Motor neuron (in vitro differentiated cells): Measurements from ENCODE around the gene TRABD2A. TPM values are rescaled to one million over a fixed set of nuclear protein-coding genes. Genes with fewer than 3 reads are reported as not detected.
A peak's percentile ranks its signal among the peaks of the same experiment; 100 is the strongest.
"Not testable (repeated sequence)": the region's sequence is repeated elsewhere in the genome, so short reads cannot be mapped to it uniquely, and the experiment has no call there.

Experiments
- ATAC-seq, 8 experiments: fragments of 200-7000 bp; cut with Tn5 transposase; replicated peaks in 6 of 8; 2 replicates each; pipeline ENCODE4 v1.8.0; 2021; ENCODE audit warnings: mild to moderate bottlenecking in 8 of 8, moderate library complexity in 8 of 8
- H3K27ac ChIP-seq, 2 donors: fragments of 250-450 bp; sonication (Bioruptor Pico); 2 replicates each; pipeline ENCODE4 v1.9.0; 2021; ENCODE audit warnings: antibody characterized with exemption in 2 of 2, mild to moderate bottlenecking in 2 of 2, moderate library complexity in 1 of 2
- H3K4me1 ChIP-seq, 2 donors: fragments of 250-450 bp; sonication (Bioruptor Pico); replicated peaks in 1 of 2; 2 replicates each; pipeline ENCODE4 v1.6.1; 2021; ENCODE audit warnings: antibody characterized with exemption in 2 of 2, mild to moderate bottlenecking in 2 of 2, moderate library complexity in 1 of 2
- H3K4me3 ChIP-seq, 5 donors: fragments of 250-450 bp; sonication (Bioruptor Pico); 2 replicates each; pipeline ENCODE4 v1.9.0; 2021; ENCODE audit warnings: antibody characterized with exemption in 5 of 5, mild to moderate bottlenecking in 5 of 5, moderate library complexity in 4 of 5
- WGBS, 10 experiments: fragments of 450-650 bp; shearing (Covaris generic); methylation state at CpG; one replicate each; pipeline ENCODE4 v1.0.0; 2022; 5-methylcytosine and 5-hydroxymethylcytosine counted together
- in situ Hi-C, 9 experiments: fragments of 400-800 bp; cut with MboI; loops; one replicate each; pipeline ENCODE4 v1.15.0; 2021; ENCODE audit warnings: low sequenced_read_pairs in 9 of 9, low pct_unique_long_range_greater_than_20kb in 2 of 9; ENCODE audit not compliant: unreplicated experiment in 9 of 9
- total RNA-seq, 8 experiments: library from RNA; unstranded; fragments of 300-600 nt; gene quantifications; 2 replicates each; pipeline versions ENCODE4 v1.2.3 to v1.2.4, GENCODE V29; 2022

The TRABD2A gene
- 1 to 10 TPM in 6 of 8 experiments, under 1 TPM in 2; 0.65 to 5.4 (median 2.8) TPM for total RNA-seq

DNA sequence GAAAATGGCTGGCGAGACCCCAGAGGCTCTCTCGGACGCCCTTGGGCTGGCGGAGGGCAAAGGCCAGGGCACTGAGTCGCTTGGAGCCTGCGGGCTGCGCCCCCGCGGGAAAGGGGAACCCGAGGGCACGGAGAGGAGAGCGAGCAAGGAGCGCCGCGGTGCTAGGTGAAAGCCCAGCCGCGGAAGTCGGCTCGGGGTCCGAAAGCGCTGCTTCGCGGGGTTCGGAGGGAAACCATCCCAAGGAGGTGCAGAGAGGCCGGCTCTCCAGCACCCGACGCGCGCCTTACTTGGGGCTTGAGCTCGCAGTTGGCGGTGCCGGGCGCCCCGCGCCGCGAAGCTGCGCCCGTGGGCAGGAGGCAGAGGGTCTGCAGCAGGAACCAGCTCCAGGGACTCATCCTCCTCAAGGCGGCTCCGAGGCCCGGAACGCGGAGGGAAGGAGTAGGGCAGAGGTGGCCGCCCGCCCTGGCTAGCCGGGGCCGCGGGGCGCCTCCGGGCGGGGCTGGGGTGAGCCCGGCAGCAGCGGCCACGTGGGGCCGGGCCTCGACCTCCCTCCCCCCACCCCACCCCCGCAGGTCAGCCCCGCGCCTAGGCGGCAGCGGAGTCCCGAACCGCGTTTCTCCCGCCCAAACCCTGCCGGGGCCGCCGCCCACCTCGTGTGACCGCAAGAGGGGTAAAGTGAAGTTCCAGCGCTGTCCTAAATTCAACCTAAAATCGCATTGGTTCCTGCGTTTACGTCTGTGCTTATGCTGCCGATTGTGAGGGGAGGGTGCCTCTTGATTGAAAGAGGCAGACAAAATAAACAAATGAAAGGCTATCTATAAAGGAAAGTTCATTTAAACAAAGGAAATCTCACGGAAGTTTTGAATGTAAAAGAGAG is at the start of gene TRABD2A:
Gene TRABD2A (minus strand): TSS at position 440 of the 877 bp plus-strand sequence. CDS start 45 bp downstream, at position 395.
- in situ Hi-C loops = loop anchor here in 2 of 9 experiments (25.0 kb wide), 2 partner anchors 369 to 394 kb away; partner anchors contain the start of gene DNAH6 (in 1 of the 2)

DNA sequence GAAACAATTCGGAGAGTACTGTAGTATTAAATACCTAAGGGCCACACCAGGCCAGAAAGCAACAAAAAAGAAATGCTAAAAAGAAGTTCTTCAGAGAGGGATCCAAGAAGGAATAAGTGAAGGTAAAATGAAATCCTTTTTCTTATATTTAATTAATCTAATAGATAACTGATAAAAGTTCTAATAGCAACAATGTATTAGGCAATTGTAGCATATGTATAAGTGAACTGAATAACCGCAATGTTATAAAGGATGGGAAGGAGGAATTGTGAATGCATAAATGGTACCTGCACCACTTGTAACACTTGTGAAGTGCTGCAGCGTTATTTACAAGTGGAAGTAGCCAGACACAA is 46.4 kb upstream of the TRABD2A start:
- in situ Hi-C loops = loop anchor here in 3 of 9 experiments (25.0 kb wide), 2 partner anchors 360 to 440 kb away; no protein-coding TSS in a partner anchor
- ATAC-seq = no peak
- peaks cover 0 to 3% of the 10 kb centered on the region in 2 donors for H3K4me1 ChIP-seq
- H3K27ac ChIP-seq = no peak overlapping the region
- H3K4me3 ChIP-seq = peak overlapping the region in 1 of 5 donors; percentile 38
- WGBS, 10 experiments = 17 to 100% (median 33%) methylated on average over 1 to 3 of the region's 3 CpGs

More for the DNA sequence above, at the start of gene TRABD2A:
- peak within 1 kb of the TSS; percentile 21 to 43 (median 36) for H3K4me3 ChIP-seq
- ATAC-seq = peak; percentile 4 to 69 (median 44)
- WGBS, 10 experiments = 0 to 8% (median 0%) methylated on average over 1 to 21 of the region's 77 CpGs; no CpG with 5 or more reads in 1 of the 10 experiments
- H3K27ac ChIP-seq = no peak within 1 kb of the TSS
- H3K4me1 ChIP-seq = peaks cover 10 to 13% of the 10 kb centered on the region in 2 donors

DNA sequence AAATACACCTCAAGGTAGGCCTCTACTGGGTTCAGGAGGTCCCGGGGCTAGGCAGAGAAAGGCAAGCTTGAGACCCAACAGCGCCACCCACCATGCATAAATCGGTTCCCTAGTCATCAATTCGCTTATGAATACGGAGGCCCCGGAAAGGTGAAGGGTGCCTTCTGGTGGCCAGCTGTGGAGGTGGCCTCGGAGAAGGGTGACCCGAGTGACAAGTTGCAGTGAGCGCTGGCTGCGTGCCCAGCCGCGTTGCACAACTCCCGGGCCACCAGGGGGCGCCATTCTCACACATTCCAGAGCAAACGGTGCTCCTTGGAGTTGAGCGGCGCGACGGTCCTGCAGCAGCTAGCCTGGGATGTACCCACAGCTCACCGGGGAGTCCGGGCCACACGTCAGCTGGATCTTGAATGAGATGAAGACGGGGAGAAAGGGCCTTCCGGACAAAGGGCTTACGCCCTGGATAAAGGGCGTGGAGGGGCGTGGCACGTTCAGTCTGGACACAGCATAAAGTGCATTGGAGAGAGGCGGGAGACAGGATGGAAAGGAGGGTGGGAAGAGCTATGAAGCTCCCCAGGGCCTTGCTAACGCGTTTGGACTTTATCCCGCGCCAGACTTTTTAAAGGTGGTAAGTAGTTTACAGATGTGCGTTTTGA is 45.0 kb upstream of the TRABD2A start:
- in situ Hi-C loops = loop anchor here in 3 of 9 experiments (25.0 kb wide), 2 partner anchors 361 to 439 kb away; no protein-coding TSS in a partner anchor
- peak; percentile 73 to 93 (median 85) for ATAC-seq
- no peak overlapping the region for H3K27ac ChIP-seq
- H3K4me1 ChIP-seq = peaks cover 0 to 3% of the 10 kb centered on the region in 2 donors
- WGBS, 10 experiments = 0 to 80% (median 30%) methylated on average over 1 to 8 of the region's 34 CpGs; no CpG with 5 or more reads in 3 of the 10 experiments
- peak overlapping the region in 4 of 5 donors; percentile 8 to 38 (median 25) for H3K4me3 ChIP-seq

- Histone ChIP-seq H3K4me3 (no peak overlapping the region), H3K4me1 (peaks cover 2 to 5% of the 10 kb centered on the region in 2 donors), H3K27ac (no peak overlapping the region)
- in situ Hi-C loops = loop anchor here in 3 of 9 experiments (25.0 kb wide), 2 partner anchors 362 to 438 kb away; no protein-coding TSS in a partner anchor
- no peak for ATAC-seq
- 100% methylated on average over 1 to 2 of the region's 2 CpGs; no CpG with 5 or more reads in 7 of the 10 experiments for WGBS, 10 experiments
Observed at GRCh38 chr2:84925336-84925723, 44.4 kb upstream of the TRABD2A start.

DNA sequence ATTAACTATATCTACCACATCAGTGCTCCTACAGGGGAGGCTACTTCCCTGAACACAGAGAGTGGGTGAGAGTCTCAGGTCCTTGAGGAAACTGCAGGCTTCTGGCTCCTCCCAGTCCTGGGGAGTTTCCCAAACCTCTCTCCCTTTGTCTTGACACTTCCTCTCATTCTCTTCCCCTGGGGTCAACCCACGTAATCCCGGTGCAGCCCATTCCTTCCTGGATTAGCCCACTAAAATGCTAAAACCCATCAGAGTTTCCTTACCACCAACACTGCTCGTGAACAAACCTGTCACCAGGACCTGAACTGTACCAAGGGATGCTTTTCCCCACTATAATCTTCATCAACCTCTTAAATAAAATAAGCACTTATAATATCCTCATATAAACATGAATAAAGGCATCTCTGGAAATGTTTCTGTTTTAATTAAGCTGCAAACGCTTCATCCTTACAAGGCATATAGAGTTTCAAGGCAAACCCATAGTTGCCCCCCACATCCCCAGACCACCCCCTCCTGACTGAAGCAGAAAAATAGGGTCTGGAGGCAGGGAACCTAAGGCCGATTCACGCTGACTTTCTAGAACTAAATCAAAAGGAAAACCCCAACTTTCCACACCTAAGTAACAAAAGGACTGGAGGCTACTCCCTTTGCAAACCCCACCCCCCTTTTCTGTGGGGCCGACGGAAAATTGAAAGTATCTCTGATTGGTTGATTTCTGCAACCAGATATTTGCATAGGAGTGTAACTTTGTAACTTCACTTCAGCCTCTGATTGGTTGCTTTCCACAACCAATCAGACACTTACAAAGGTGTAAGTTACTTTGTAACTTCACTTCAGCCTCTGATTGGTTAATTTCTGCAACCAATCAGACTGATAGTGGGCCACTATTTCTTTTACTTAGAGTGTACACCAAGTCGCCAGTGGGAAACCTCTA is 43.6 kb upstream of the TRABD2A start:
- no peak overlapping the region for H3K27ac ChIP-seq
- no peak overlapping the region for H3K4me3 ChIP-seq
- WGBS, 10 experiments = 20 to 100% (median 74%) methylated on average over 1 to 7 of the region's 9 CpGs; no CpG with 5 or more reads in 1 of the 10 experiments
- ATAC-seq = peak in 2 of 8 experiments; percentile 4
- peaks cover 11 to 12% of the 10 kb centered on the region in 2 donors for H3K4me1 ChIP-seq
- in situ Hi-C loops = loop anchor here in 3 of 9 experiments (25.0 kb wide), 2 partner anchors 363 to 437 kb away; no protein-coding TSS in a partner anchor

DNA sequence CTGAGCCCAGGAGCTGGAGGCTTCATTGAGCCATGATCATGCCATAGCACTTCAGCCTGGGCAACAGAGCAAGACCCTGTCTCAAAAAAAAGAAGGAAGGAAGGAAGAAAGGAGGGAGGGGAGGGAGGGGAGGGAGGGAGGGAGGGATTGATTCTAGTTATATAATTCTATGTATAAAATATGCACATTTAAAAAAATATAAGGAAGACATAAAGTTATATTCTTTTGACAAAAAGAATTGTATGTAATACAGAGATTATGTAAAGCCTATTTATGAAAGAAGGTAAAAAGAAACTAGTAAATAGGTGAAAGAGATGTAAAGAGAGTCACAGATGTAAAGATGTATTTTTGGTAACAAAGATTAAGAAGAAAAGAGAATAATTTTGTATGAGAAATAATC is 42.1 kb upstream of the TRABD2A start:
- no peak overlapping the region for H3K27ac ChIP-seq
- in situ Hi-C loops = no loop called here

GRCh38 chr2:84919885-84920580 is 39.1 kb upstream of the TRABD2A start:
- Histone ChIP-seq H3K4me3 (no peak overlapping the region), H3K27ac (peak overlapping the region; percentile 78 to 87), H3K4me1 (peaks cover 11 to 12% of the 10 kb centered on the region in 2 donors)
- peak; percentile 95 to 100 (median 99) for ATAC-seq
- in situ Hi-C loops = no loop called here
- 0 to 64% (median 49%) methylated on average over 2 to 7 of the region's 7 CpGs for WGBS, 10 experiments

More for the DNA sequence above, 42.1 kb upstream of the TRABD2A start:
- ATAC-seq = no peak
- peaks cover 12 to 14% of the 10 kb centered on the region in 2 donors for H3K4me1 ChIP-seq
- H3K4me3 ChIP-seq = no peak overlapping the region

DNA sequence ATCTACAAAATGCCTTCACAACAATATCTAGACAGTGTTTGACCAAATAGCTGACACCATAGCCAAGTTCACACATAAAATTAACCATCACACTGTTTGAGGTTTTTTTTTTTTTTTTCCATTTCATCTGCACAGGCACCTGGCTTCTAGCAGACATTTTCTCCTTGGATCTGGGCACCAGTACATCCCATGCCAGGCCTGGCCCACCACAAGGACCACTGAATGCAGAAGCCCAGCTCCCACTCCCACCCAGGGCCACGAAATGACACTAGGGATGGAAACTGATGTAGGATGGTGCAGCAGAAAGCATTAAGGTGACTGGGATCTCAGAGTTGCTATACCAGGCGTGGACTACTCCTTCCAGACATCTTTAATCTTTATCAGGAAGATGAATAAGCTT is 37.5 kb upstream of the TRABD2A start:
- ATAC-seq = no peak
- H3K4me3 ChIP-seq = no peak overlapping the region
- 29 to 100% (median 85%) methylated on average over 1 to 2 of the region's 2 CpGs; no CpG with 5 or more reads in 2 of the 10 experiments for WGBS, 10 experiments
- no peak overlapping the region for H3K27ac ChIP-seq
- in situ Hi-C loops = no loop called here
- H3K4me1 ChIP-seq = peaks cover 11 to 12% of the 10 kb centered on the region in 2 donors

- H3K4me3 ChIP-seq, ATAC-seq, H3K27ac ChIP-seq, in situ Hi-C loops: not testable (repeated sequence)
- H3K4me1 ChIP-seq = peaks cover 11 to 12% of the 10 kb centered on the region in 2 donors
- WGBS, 10 experiments = 60 to 100% (median 87%) methylated on average over 2 to 5 of the region's 5 CpGs; no CpG with 5 or more reads in 2 of the 10 experiments
Observed at GRCh38 chr2:84917821-84918220, 36.9 kb upstream of the TRABD2A start.

- peaks cover 11 to 12% of the 10 kb centered on the region in 2 donors for H3K4me1 ChIP-seq
- ATAC-seq, H3K4me3 ChIP-seq, in situ Hi-C loops, H3K27ac ChIP-seq: not testable (repeated sequence)
- 89 to 100% (median 100%) methylated on average over 2 to 6 of the region's 24 CpGs; no CpG with 5 or more reads in 5 of the 10 experiments for WGBS, 10 experiments
Observed at GRCh38 chr2:84915675-84916074, 34.8 kb upstream of the TRABD2A start.

DNA sequence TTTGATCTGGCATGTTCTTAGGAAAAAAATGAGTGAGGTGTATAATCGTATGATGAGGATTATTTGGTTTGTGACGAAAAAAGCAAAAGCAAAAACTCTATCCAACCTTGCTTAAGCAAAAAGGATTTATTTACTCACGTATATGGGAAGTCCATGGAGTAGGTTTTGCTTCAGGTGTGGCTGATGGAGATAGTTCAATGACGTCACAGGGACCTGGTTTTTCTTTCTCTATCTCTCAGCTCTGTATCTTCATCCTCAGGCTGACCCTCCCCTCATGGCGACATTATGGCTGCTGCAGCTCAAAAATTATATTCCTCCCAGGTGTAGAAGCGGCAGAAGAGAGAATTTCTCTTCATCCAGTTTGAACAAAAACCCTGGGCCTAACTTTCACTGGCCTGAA is 33.5 kb upstream of the TRABD2A start:
- no peak overlapping the region for H3K27ac ChIP-seq
- no peak for ATAC-seq
- peaks cover under 1% of the 10 kb centered on the region in 2 donors for H3K4me1 ChIP-seq
- WGBS, 10 experiments = 57 to 100% (median 90%) methylated on average over 1 to 6 of the region's 6 CpGs; no CpG with 5 or more reads in 1 of the 10 experiments
- in situ Hi-C loops = no loop called here
- H3K4me3 ChIP-seq = no peak overlapping the region
